ENCODE data around the gene STAU1.

The STAU1 gene

GRCh38 chr20:49078310-49078709, 109.8 kb downstream of the STAU1 start:
- in situ Hi-C loops (cut with MboI; ENCODE audit: low sequenced_read_pairs), result no loop called here

DNA sequence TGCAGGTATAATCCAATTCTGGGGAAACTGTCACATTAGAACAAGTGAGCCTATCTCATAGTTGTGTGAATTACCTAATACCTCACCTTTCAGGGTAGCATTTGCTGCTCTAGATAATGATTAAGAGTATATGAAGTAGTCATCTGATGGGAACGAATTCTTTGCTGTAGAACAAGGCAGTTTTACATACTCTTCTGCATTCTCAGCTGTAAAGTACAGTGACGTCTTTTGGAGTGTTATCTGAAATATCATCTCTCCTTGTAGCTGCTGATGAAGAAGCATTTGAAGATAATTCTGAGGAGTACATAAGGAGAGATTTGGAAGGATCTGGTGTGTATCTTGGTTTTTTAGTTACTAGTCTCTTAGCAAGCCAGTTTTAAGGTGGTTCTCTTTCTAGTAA, 113.6 kb downstream of the STAU1 start:
- in situ Hi-C loops (cut with MboI; ENCODE audit: low sequenced_read_pairs), result no loop called here
